Coronary artery (tissue), 2 donors: Measurements from ENCODE around the gene OSTN.

Experiments
- DNase-seq: peaks from one replicate; pipeline ENCODE4 v3.0.0-alpha.2; 2017; ENCODE audit warnings: low spot score
- H3K27ac ChIP-seq, 2 donors: fragments of 200-600 bp; sonication (generic); one replicate each; pipeline ENCODE4 v1.5.1; 2016 to 2019
- H3K4me3 ChIP-seq: fragments of 200-600 bp; sonication (generic); 2 replicates; pipeline ENCODE4 v1.5.1; 2016; ENCODE audit warnings: mild to moderate bottlenecking, moderate library complexity
- CTCF ChIP-seq: fragments of 200-600 bp; sonication (generic); IDR thresholded peaks from one replicate; pipeline ENCODE4 v1.5.1; 2019; ENCODE audit warnings: antibody characterized with exemption

OSTN gene

GRCh38 chr3:191256405-191256804 lies 57.4 kb downstream of the OSTN start:
- Histone ChIP-seq H3K27ac (no peak overlapping the region), H3K4me3 (no peak overlapping the region)
- DNase-seq = no peak
- no peak for TF ChIP-seq CTCF

DNA sequence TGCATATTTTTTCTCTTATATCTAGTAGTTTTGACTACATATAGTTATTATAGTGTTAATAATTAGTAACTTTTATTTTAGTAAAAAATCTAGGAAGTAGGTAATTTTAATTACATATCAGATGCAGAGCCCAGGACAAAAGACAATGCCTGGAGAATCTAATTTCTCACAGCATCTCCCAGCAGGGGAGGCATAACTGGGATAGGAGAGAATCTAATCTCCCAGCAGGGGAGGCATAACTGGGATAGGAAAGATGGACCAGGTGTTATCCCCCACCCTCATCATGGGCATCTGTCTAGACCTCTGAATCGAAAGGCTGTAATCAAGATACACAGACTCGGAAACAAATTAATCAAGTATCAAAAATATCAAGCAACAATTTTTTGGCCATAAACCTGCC lies 58.2 kb downstream of the OSTN start:
- H3K4me3 ChIP-seq = no peak overlapping the region
- no peak for TF ChIP-seq CTCF
- H3K27ac ChIP-seq = no peak overlapping the region
- DNase-seq = no peak

- no peak for TF ChIP-seq CTCF
These were observed 60.4 kb downstream of the OSTN start for GRCh38 chr3:191259486-191259885.

DNA sequence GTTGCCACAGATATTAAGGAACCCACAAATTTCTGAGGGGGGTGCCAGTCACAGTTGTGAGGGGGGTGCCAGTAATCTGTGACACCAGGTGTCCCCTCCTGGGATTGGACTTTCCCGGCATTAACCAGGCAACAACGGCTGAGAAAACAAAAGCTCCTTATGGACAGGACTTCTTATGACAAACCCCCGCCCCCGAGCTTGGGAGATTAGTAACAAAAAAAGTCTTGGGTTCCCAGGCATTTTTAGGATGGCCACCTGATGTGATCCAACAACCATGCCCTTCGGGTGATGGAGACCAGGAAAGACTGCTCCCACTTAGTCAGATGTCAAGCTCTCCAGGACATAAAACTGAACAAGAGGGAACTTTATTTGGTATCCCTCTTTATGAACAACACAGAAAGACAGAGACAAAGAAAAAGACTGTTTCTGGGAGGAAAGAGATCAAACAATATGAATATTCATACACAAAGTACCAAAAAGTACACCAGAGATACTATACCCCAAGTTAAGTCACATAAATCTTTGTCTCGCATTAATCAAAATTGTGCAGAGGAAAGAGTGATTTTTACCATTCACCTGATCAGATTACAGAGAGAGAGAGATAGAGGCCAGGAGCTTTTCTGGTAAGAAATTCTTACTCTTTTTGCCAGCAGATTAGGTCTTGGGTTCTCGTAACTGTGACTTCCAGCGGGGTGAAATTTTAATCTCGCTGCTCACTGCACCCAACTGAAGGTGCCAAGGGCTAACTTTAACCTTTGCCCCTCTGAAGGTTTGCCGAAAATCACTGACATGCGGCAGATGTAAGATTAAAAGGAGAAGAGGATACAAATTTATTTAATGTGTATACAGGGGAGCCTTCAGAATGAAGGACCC lies 61.6 kb downstream of the OSTN start:
- H3K4me3 ChIP-seq = no peak overlapping the region
- no peak for DNase-seq
- no peak for TF ChIP-seq CTCF
- H3K27ac ChIP-seq = no peak overlapping the region

More at GRCh38 chr3:191259486-191259885, 60.4 kb downstream of the OSTN start:
- H3K27ac ChIP-seq = no peak overlapping the region
- DNase-seq = no peak
- peak overlapping the region; percentile 53 for H3K4me3 ChIP-seq

DNA sequence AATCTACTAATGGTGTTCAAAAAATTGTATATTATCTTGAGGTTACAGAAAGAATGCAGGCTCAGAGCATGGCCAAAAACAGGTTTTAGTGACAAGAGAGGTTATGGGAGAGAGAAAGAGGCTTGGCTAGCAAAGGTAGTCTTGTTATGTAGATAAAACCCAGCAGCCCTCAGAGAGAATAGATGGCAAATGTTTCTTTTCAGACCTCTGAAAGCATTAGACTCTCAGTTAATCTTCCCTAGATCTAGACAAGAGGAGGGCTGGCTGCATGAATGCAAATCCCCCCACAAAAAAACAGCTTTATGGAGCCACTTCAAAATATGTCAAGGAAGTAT lies 62.2 kb downstream of the OSTN start:
- TF ChIP-seq CTCF = no peak
- DNase-seq = no peak
- no peak overlapping the region for H3K4me3 ChIP-seq
- H3K27ac ChIP-seq = no peak overlapping the region

- no peak overlapping the region for H3K4me3 ChIP-seq
- TF ChIP-seq CTCF = no peak
- DNase-seq = no peak
- H3K27ac ChIP-seq = no peak overlapping the region
These were observed 63.6 kb downstream of the OSTN start for GRCh38 chr3:191262650-191263049.

GRCh38 chr3:191263365-191263764 lies 64.3 kb downstream of the OSTN start:
- TF ChIP-seq CTCF = no peak
- Histone ChIP-seq H3K4me3 (peak overlapping the region; percentile 39), H3K27ac (peak overlapping the region in 1 of 2 donors; percentile 30)
- no peak for DNase-seq
